Endometrium (tissue), 2 donors: Measurements from ENCODE around the gene EFS.
"Not testable (repeated sequence)": the region's sequence is repeated elsewhere in the genome, so short reads cannot be mapped to it uniquely, and the experiment has no call there.

Experiments used
- FAIRE-seq: peaks from 2 replicates; lab custom pipeline; 2012; peaks lifted over from hg19 to GRCh38; lab: Jason Lieb, UNC
- donor health status: control.
- donor health status: control.

The EFS gene

DNA sequence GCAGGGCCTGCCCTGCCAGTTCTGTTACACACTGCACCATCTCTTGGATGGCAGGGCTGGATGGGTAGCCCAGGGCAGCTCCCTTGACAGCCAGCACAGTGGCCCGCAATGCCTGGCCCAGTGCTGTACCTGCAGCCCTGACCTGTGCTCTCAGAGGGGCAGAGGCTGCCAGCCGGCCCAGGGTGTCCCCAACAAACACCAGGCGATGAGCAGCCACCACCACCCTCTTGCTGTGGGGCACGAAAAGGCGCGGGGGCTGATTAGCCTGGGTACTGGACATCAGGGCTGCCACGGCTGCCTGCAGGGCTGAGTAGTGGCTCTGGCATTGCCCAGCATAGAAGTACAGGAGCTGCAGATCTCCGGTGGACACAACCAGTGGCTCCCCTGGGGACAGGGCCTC is 7.7 kb downstream of the EFS start:
- no peak for FAIRE-seq

DNA sequence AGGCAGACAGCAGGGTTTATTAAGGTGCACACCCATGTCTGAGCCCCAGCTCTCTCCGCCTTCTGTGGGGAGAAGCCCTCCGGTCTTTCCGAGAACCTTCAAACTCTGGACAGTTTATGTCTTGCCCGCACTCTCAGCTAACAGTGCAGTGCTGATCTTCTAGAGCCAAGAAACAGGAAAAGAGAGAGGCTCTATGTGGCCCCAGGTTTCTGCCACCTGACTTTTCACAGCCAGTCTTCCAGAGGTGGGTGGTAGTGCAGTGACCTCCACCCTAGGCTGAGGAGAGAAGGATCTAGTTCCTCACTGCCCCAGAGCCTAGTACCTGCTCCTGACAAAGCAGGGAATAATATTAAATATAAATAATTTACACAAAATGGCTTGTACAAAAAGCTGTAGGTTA is 8.3 kb downstream of the EFS start:
- no peak for FAIRE-seq

DNA sequence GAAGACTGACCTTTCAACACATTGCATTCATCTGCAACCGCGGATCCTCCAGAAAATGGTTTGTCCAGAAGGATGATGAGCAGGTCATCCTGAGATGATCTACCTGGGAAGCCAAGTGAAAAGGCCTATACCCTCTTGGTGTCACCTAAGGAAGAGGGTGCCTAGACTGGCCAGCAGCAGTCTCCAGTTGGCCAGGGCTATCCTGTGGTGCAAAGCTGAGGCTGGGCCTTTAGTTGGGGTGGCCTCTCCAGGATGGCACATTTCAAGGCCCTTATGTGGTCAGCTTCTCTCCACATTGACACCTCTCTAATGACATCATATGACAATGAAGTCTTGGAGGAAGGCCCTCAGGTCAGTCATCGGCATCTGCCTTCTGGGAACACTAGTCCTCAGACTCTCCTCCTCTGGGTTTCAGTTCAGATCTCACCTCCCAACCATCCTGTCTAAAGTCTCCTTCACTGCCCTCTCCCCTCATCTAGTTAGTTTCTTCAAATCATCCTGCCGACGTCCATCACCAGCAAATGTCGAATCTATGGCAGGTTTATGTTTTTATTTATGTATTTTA is 9.0 kb downstream of the EFS start:
- no peak for FAIRE-seq

DNA sequence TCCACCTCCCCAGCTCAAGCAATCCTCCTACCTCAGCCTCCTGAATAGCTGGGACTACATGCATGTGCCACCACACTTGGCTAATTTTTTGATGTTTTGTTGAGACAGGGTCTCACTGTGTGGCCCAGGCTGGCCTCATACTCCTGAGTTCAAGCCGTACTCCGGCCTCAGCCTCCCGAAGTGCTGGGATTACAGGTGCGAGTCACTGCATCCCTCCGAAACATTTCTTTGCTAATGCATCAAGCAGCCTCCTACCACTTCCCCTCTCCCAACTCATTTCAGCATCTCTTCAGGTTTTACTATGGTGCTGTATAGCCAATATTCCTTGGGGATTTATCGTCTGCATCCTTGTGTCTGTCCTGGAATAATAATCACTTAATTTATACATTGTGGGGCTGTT is 10.0 kb downstream of the EFS start:
- FAIRE-seq: no peak

DNA sequence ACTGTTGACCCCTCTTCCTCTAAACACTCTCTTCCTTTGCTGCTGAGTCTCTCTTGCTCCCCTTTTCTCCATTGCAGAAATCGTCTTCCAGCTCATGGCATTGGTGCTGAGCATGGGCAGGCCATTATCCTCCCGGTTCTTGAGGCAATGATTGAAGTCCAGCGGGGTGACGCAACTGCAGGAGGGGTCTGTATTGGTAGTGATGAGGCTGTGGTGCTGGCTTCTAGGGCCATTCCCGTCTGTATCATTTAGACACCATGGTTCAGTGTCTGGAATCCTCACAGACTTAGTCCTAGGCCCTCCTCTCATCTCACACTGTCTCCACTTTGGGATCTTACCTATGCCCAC is 11.6 kb downstream of the EFS start:
- no peak for FAIRE-seq

DNA sequence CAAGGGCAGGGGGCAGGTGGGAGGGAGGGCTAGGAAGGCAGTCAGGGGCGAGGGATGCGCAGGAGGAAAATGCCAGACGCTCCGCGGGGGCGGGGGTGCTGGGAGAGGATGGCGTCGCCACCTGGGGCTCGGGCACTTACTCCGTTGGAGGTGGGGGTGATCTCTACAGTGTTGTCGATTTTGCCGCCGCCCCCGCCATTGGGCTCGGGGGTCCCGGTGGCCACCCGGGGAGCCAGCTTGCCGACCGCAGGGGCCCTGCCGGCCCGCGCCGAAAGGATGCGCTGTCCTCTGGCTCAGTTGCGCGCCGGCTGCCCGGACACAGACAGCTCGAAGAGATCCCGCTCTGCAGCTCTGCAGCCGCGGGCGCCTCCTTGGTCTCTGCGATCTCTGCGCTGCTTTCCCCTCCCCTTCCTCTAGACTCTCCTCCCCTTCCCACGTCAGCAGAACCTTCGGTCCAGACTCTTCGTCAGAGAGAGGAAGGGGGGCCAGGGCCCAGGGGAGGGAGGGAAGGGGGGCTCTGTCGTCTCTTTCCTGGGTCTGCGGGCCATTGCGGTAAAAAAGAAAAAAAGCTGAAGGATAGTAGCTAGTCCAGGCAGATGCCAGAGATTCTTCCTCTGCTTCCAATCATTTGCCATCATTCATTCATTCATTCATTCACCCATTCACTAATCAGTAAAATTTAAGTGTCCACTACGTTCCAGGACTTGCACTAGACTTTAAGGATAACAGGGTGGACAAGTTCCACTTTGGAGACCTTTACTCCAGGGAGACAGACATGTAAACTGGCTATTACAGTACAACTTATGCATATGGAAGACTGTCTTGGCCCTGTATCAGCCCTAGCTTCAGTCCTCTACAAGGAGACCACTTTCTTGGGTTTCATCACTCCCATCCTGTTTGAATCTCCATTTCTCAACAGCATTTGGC is 12.2 kb downstream of the EFS start, which contains the start of gene SLC22A17:
Gene SLC22A17 (minus strand): TSS at position 382 of the 927 bp plus-strand sequence.
- no peak for FAIRE-seq

DNA sequence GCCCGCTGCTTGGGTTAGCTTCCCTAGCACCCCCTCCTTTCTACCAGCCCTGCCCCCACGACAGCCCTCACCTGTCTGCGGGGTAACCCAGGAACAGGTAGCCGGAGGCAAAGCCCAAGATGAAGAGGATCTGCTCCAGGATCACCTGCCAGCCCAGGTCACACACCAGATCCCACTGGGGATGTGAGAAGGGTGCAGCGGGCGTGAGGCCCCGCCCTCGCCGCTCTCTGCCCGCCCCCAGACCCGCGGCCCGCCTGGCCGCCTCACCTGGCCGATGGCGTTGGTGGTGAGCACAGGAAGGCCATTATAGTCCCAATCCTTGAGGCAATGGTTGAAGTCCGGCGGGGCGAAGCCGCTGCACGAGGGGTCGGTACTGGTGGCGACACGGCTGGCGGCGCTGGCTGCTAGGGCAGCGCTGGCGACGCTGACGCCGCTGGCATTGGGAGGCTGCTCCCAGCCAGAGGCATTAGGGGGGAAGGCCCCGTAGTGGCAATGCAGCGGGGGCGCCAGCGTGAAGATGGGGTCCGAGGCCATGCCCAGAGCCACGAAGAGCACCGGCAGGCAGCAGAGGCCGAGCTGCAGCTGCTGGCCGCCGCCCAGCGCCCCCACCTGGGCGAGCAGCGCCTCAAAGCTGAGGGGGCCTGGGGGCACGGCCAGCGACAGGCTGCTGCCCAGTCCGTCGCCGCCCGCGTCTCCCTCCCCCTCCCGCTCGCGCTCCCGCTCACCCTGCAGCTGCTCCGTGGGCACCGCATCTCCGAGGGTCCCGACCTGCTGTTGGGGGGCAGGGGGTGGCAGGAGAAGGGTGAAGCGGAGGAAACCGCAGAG is 13.1 kb downstream of the EFS start:
- no peak for FAIRE-seq

DNA sequence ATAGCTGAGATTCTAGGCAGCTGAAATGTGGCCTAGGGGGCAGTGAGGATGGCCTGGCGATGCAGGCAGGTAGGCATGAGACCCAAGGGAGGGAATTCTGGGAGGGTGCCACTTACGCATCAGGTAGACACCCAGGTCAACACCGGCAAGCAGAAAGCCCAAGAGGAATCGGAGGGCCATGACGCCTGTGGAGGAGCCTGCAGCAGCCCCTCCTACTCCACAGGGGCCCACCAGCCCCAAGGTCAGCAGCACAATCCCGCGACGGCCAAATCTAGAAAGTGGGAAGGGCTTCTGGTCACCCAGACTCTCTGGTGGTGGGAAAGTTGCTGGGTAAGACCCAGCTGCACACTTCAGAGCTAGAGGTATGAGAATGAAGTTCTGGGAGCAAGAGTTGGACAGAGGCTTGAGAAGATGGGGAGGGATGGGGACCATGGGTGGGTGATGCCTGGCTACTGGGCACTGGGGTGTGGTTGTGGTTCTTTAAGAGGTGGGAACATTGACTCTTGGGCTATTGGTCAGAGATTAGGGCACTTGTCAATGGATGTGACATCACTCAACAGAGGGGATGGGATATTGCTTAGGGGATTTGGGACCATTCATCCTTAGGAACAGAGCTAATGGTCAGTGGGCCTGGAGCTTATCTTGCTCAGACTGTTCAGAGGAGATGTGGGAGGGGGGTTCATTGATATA is 15.7 kb downstream of the EFS start:
- FAIRE-seq: no peak

DNA sequence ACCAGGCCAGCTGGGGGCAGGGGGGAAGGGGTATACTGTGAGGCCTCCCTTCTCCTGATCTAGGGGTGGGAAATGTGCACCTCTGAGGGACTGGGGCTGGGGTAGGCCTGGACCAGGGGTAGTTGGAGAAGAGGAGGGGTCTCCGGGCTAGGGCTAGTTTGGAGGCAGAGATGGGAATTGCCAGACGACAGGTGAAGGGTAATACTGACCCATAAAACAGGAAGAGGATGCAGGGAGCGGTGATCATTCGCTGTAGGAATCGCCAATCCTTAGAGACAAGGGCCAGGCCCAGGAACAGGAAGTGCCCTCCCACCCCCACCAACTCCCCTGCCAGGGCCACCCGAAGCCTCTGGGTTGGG is 16.7 kb downstream of the EFS start:
- no peak for FAIRE-seq

DNA sequence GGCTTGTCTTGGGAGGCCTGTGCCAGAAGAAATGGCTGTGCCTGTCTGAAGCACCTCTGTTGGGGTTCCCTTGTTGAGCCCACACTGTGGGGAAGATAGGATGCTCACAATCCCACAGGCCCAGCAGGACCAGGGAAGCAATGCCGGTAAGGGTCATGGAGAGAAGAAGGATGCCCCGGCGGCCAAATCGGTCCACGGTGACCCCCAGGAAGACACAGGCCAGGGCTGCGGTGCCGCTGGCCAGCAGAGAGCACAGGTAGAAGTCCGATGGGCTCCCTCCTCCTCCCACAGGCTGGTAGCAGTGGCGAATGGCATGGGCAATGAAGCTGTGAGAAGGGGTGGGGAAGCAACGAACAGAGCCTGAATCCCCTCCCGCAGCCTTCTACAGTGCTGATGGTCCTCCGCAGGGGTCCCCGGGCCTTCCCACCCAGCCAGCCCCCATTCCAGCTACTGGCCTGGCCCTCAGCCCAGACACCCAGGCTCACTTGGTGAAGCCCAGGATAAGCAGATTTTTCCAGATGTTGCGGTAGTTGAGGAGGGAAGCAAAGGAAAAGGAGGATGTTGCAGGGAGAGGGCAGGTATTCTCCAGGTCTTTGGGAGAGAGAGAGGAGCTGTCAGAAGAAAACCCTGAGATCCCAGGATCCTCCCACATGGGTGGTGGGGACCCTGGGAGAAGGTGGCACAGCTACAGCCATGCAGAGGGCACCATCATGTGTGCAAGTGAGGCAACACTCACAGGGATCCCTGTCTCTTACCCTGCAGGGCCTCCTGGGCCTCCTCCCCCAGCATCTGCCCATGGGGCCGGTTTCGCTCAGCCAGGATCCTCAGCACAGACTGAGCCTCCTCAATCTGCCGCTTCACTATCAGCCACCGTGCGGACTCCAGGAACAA is 17.3 kb downstream of the EFS start:
- FAIRE-seq: no peak

DNA sequence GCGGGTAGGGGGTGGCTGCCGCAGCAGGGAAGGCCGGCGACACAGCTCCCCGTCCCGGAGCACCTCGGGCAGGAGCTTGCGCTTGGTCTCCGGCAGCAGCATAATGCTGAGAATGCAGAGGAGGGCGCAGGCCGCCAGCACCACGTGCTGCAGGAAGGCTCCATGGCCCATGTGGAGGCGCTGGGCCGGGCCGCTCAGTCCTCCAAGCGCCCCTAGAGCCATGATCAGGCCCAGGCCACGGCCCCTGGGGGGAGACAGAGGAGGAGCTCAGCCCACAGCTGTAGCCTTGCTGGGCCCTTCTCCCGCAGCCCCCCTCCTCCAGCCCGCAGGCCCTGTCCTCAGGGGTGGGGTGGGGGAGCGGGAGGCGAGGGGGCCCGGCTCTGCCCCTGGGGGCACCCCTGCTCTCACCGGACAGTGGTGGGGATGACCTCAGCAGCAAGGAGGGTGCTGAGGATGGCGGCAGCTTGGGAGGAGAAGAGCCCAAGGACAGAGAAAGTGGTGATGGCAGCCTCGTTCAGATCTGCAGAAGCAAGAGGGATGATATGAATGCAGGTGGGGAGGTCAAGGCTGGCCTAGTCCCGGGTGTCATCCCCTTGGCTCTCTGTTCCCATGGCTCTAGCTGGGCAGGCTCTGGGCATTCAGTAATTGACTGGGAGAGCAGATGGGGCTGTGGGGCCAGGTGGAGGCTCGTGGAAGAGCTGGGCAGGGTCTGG is 18.1 kb downstream of the EFS start:
- FAIRE-seq: no peak

DNA sequence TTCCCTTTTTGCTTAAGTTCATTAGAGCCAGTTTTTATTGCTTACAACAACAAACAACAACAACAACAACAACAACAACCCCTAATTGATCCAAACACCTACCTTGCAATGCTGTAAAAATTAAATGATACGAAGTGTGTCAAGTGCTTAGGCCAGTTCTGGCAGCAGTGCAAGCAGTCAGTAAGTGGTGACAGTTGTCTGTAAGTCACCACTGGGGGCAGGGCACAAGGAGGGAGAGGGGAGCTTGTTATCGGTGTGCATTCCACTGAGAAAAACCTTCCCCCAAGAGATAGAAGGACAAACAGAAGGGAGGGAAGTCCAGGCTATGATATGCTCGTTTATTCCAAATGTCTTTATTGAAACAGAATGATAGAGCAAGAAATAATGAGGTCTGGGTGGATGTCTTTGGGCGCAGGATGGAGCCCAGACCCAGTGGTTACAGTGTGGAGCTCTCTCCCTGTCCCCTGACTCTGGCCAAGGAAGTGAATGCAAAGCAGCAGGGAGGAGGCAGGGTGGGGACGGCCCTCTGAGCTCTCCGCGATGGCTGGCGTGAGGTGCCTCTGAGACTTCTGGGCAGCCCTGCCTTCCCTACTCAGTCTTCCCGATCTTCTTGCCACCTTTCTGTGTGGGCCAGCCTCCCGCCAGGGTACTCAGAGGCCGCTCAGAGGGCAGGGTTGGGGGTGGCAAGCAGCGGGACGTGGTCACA is 18.8 kb downstream of the EFS start:
- FAIRE-seq: no peak

DNA sequence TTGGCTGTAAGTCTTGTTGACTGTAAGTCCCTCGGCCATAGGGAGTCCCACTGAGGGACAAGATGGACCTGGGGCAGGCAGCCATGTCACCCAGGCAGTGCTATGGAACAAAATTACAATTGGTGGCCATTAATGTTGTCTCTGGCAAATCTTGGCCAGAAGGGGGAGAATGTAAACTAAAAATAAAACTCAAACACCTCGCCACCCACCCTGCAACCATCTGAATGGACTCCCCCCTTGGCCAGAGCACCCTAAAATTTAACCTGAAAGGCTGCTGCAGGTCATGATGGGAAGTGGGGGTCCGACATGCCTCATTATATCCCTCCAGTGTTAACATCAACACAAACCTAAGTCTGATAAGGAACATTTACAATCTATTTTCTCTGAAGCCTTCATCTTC is 20.5 kb downstream of the EFS start:
- no peak for FAIRE-seq

DNA sequence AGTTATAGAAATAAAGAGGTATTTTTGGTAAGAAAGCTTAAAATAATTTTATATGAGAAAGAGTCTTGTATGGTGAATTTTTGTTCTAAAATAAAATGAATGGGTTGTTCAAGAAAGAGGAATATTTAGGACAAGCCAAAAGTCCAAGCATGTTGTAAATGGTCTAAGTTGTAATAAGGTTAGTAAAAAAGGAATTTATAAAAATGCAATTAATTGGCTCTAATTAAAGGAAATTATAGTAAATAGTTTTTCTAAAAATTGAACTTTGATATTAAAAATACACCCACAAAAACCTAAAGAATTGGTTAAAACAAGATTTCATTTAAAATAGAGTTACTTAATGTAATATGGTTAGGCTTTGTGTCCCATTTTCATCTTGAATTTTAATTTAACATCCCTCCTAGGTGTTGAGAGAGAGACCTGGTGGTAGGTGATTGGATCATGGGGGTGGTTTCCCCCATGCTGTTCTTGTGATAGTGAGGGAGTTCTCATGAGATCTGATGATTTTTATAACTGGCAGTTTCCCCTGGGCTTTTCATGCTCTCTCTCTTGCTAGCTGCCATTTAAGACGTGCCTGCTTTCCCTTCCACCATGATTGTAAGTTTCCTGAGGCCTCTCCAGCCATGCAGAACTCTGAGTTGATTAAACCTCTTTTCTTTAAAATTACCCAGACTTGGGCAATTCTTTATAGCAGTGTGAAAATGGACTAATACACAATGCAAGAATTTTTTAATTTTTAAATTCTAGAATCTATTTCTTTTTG is 25.3 kb downstream of the EFS start:
- no peak for FAIRE-seq

DNA sequence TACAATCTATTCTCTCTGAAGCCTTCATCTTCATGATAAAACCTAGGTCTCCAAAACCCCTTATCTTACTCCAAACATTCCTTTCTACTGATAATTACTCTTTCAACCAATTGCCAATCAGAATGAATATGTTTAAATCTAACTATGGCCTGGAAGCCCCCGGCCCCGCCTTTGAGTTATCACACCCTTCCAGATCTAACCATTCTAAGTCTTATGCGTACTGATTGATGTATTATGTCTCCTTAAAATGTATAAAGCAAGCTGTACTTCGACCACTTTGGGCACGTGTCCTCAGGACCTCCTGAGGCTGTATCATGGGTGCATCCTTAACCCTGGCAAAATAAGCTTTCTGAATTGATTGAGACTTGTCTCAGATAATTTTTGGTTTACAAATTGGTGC is 29.3 kb downstream of the EFS start:
- FAIRE-seq: no peak

DNA sequence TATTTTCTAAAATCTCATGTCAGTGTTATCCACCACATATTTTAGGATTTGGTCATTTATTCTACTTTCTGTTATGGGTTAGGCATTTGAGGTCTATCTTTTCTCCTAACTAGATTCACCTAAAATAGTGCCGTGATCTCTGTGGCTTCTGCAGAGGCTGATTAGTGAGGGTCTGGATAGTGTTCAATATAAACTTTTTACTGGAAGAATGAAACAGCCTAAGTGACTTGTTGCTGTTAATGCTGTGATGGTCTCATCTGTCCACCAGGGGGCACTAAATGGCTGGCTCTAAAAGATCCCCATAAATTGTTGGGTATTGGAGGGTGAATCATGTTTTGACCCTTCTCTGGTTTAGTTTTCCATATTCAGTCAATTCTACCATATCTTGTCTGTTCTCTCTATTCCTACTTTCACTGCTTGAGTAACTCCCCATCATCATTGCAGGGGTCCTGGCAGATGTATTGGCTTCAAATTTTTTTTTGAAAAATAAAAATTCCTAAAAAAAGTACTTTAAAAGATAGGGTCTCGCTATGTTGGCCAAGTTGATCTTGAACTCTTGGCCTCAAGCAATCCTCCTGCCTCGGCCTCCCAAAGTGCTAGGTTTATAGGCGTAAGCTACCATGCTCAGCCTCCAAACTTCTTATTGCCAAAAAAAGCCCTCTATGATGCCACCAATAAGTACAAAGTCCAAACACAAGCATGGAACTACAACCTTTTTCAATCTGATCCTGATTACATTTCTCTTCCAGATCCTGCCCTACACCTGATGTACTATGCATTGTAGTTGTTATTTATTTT is 36.8 kb downstream of the EFS start:
- FAIRE-seq: peak; percentile 54

DNA sequence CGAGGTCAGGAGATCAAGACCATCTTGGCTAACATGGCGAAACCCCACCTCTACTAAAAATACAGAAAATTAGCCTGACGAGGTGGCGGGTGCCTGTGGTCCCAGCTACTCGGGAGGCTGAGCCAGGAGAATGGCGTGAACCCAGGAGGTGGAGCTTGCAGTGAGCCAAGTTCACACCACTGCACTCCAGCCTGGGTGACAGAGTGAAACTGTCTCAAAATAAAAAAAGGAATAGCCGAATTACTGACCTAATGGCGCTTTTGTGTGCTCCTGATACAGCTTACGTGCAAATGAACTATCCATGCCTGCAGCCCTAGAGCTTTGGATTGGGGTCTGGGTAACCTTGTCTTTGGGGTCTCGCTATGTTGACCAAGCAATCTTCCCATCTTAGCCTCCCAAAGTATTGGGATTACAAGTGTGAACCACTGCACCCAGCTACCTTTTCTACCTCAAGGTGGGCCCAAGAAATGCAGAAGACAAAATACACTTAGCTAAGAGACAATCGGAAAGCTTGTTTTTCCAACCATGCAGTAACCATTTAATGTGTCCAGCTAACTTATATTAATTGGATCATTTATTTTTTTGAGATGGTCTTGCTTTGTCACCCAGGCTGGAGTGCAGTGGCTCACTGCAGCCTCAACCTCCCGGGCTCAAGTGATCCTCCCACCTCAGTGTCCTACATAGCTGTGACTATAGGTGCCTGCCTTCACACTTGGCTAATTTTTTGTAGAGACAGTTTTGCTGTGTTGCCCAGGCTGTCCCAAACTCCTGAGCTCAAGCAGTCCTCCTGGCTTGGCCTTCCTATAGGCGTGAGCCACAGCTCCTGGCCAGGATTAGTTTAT is 38.3 kb downstream of the EFS start:
- FAIRE-seq: no peak

DNA sequence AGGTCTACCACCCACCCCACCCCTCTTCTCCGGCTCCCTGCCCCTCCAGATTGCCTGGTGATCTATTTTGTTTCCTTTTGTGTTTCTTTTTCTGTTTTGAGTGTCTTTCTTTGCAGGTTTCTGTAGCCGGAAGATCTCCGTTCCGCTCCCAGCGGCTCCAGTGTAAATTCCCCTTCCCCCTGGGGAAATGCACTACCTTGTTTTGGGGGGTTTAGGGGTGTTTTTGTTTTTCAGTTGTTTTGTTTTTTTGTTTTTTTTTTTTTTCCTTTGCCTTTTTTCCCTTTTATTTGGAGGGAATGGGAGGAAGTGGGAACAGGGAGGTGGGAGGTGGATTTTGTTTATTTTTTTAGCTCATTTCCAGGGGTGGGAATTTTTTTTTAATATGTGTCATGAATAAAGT is 39.2 kb downstream of the EFS start:
- FAIRE-seq: not testable (repeated sequence)
